GM12892 (cell line): ENCODE data around the gene CIB2.

ENCODE experiments used
- DNase-seq: peaks from one replicate; pipeline ENCODE4 v3.0.0; 2011; ENCODE audit not compliant: insufficient read length
- FAIRE-seq: peaks from 2 replicates; lab custom pipeline; 2011; peaks lifted over from hg19 to GRCh38; lab: Jason Lieb, UNC
- POLR2A ChIP-seq: IDR thresholded peaks from 2 replicates; pipeline ENCODE4 v1.6.1; 2011; ENCODE audit warnings: low read depth, low read length, control low read depth
- POLR2AphosphoS5 ChIP-seq: IDR thresholded peaks from 2 replicates; pipeline ENCODE4 v1.6.1; 2011; ENCODE audit warnings: low read depth, low read length, control low read depth
- TAF1 ChIP-seq: IDR thresholded peaks from 2 replicates; pipeline ENCODE4 v1.6.1; 2011; ENCODE audit warnings: low read depth, mild to moderate bottlenecking, control low read depth, low read length, borderline replicate concordance

Gene CIB2

GRCh38 chr15:78148392-78149067, 17.3 kb upstream of the CIB2 start:
- TF ChIP-seq POLR2A: no peak
- no peak for TF ChIP-seq POLR2AphosphoS5
- TF ChIP-seq TAF1: no peak

GRCh38 chr15:78147566-78147965, 16.3 kb upstream of the CIB2 start:
- no peak for DNase-seq
- no peak for FAIRE-seq
- no peak for TF ChIP-seq POLR2AphosphoS5
- TF ChIP-seq TAF1: no peak
- no peak for TF ChIP-seq POLR2A

More at GRCh38 chr15:78148392-78149067, 17.3 kb upstream of the CIB2 start:
- DNase-seq (no peak), FAIRE-seq (no peak)

DNA sequence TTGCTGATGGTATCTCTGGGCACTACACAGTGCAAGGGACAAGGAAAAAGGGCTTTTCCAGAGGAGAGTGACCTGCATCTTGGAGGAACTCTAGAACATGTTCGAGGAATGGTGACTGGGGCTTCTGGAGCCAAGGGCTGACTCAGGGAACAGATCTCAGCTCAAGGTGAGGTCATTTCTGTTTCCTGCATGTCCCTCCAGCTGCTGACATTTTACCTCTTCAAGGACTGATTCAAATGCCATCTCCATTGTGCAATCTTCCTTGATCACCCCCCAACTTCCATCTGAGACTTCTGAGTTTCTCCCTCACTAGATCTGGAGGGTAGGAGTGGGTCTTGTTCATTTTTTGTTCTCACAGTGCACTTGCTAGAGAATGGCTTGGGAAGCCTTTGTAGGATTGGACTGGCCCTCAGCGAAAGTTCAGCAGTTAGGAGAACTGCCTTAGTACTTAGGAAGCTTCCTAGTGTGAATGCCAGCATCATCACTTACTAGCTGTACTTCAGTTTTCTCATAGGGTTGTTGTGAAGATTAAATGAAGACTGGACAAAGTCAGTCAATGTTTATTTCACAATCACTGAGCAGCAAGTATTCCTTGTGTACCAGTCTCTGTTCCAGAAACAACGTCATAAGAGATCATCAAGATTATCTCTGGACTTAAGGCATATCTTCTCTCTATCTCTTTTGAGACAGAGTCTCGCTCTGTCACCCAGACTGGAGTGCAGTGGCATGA, 15.3 kb upstream of the CIB2 start:
- TF ChIP-seq POLR2A: no peak
- no peak for TF ChIP-seq POLR2AphosphoS5
- no peak for FAIRE-seq

GRCh38 chr15:78142332-78142731, 11.1 kb upstream of the CIB2 start:
- DNase-seq: no peak
- TF ChIP-seq POLR2AphosphoS5: no peak
- TF ChIP-seq POLR2A: no peak
- no peak for TF ChIP-seq TAF1
- no peak for FAIRE-seq

More for the DNA sequence above, 15.3 kb upstream of the CIB2 start:
- DNase-seq: no peak

- no peak for TF ChIP-seq POLR2A
- no peak for TF ChIP-seq POLR2AphosphoS5
- no peak for TF ChIP-seq TAF1
- DNase-seq (no peak), FAIRE-seq (no peak)
Measured at GRCh38 chr15:78140292-78140691, 9.0 kb upstream of the CIB2 start.

DNA sequence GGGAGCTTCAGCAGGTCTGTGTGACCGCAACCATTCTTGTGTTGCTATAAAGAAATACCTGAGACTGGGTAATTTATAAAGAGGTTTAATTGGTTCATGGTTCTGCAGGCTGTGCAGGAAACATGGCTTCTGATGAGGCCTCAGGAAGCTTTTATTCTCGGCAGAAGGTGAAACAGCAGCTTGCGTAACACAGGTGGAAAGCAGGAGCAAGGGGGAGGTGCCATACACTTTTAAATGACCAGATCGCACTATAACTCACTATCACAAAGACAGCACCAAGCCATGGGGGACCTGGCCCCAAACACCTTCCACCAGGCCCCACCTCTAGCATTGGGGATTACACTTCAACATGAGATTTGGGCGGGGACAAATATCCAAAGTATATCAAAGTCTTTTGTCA, 8.3 kb upstream of the CIB2 start:
- FAIRE-seq: no peak
- TF ChIP-seq POLR2AphosphoS5: no peak
- no peak for TF ChIP-seq POLR2A
- TF ChIP-seq TAF1: no peak
- DNase-seq: no peak

DNA sequence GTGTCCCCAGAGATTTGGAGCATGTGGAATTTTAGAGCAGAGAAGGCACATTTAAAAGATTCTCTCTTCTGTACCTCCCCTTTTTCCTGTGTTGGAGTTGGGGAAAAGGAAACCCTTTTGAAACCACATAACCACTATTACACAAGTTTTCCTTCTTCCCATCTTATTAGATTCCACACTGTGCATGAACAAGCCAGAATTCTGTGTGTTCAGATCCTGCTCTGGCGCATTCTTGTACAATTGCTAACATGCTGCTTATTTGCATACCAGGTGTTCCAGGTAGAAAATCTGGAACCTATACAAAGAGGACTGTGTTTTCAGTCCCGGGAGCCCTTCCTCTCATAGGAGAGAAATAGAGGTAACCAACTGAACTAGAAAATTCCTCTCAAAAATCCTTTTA, 2.6 kb upstream of the CIB2 start:
- TF ChIP-seq POLR2A: no peak
- TF ChIP-seq POLR2AphosphoS5: no peak
- no peak for TF ChIP-seq TAF1
- DNase-seq (no peak), FAIRE-seq (no peak)

DNA sequence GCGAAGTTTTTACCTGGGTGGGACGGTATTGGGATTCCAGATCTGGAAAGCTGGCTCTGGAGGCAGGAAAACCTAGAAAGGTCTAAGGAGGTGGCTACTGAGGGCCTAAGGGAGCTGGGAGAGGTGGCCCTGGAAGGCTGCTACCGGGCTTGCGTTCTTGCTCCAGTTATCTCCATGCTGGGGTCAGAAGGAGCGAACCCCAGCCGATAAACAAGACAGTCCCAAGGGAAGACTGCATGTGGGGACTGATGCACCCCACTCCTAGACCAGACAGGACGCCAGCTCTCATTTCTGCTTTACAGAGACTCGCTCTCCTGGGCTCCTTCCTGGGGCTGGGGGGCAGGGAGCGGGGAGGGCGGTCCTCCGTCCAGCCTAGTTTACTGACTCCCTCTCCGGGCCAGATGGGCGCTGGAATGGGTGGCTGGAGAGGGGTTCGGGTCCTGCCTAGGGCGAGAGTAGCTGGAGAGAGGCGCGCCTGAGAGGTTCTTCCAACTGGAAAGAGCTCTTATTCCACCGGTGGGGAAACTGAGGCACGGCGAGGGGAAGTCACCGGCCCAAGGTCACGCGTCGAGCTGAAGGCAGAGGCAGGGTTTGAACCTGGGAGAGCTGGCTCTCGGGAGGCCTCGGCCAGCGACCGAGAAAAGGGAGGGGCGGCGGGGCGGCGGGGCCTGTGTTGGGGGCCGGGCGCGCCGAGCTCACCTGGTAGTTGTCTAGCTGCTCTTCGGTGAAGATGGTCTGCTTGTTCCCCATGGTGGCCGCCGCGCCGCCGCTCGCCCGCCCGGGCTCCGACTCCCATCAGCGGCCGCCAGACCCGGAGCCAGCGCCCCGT, 565 bp downstream of the CIB2 start:
- FAIRE-seq: no peak
- TF ChIP-seq POLR2AphosphoS5 (no peak), POLR2A (no peak), TAF1 (no peak)
- no peak for DNase-seq

- FAIRE-seq: no peak
- no peak for TF ChIP-seq TAF1
- no peak for TF ChIP-seq POLR2AphosphoS5
- TF ChIP-seq POLR2A: no peak
- DNase-seq: no peak
Measured at GRCh38 chr15:78129751-78130287, 1.4 kb downstream of the CIB2 start.

DNA sequence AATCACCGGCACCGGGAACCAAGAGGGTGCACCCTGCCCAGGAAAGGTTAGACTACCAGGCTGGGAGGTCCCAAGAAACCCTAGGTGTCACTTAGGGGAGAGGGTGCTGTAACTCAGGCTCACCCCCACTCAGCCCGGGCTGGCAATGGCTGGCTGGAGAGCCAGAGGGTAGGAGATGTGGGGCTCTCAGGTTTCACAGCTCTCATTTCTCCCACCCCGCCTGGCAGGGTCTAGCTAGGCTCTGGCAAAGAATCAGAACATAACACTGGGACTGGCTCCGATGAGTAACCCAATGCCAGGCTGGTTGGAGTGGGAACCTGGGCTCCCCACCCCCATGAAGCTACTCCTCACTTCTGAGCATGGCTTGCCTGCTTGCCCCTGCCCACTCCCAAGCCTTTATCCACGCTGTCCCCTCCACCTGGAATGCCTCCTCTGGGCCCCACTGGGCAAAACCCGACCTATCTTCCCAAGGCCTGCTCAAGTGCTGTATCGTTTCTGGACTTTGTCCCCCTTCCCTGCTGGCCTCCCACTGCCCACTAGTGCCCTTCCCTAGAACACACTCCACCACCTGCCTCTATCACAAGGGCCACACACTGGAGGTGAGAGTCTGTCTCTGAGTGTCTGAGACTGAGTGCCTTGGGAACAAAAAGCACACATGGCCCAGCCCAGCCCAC, 2.0 kb downstream of the CIB2 start:
- DNase-seq (no peak), FAIRE-seq (no peak)
- TF ChIP-seq POLR2A (no peak), TAF1 (no peak), POLR2AphosphoS5 (no peak)
